Hypothalamus (tissue), 51 donors: Measurements from ENCODE around the gene PPP2R1A.
A peak's percentile ranks its signal among the peaks of the same experiment; 100 is the strongest.
"Not testable (repeated sequence)": the region's sequence is repeated elsewhere in the genome, so short reads cannot be mapped to it uniquely, and the experiment has no call there.

Experiments
- DNase-seq, 51 donors: peaks; one replicate each; lab custom pipeline; 2025; lab: John Stamatoyannopoulos, UW

The PPP2R1A gene

DNA sequence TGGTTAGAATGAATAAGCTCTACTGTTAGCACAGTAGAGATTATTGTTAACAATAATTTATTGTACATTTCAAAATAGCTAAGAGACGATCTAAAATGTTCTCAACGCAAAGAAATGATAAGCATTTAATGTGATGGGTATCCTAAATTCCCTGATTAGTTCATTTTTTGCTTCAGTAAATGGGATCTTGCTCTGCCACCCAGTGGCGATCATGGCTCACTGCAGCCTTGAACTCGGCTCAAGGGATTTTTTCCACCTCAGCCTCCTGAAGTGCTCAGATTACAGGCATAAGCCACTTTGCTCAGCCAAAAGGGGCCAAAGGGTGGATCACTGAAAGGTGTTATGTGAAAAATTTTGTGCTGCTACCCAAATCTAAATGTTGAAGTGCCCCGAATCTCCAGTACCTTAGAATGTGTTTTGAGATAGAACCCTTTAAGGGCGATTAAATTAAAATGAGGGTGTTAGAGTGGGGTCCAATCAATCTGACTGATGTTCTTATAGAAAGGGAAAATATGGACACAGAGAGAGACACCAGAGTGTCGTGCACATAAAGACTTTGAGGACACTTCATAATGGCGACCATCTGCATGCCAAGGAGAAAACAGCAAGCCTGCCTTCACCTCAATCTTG is 48.0 kb downstream of the PPP2R1A start:
- DNase-seq = peak in 33 of 51 donors; percentile 0 to 62 (median 19)

DNA sequence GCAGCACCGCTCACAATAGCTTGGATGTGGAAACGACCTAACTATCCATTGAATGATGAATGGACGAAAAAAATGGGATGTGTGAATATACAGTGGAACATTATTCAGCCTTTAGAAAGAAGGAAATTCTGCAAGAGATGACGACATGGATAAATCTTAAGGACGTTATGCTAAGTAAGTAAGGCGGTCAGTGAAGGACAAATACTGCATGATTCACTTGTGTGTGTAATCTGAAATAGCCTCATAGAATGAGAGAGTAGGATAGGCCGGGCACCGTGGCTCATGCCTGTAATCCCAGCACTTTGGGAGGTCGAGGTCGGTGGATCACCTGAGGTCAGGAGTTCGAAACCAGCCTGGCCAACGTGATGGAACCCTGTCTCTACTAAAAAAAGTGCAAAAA is 54.2 kb downstream of the PPP2R1A start:
- DNase-seq = no peak

DNA sequence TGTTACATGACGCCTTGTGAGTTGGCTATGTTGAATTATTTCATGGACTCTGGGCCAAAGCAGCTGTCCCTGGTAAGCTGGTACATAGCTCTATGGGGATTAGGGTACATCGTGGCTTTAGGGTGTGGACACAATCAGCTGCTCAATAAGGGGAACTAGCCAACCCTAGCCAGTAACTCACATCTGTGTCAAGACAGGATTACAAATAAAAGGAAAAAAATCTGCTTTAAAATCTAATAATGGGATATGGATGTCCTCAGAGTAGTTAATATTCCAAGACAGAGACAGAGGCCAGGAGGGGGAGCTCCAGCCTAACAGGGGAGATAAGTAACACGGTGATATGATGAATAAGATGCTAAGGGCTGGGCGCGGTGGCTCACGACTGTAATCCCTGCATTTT is 58.4 kb downstream of the PPP2R1A start:
- peak in 11 of 51 donors; percentile 3 to 38 (median 15) for DNase-seq

DNA sequence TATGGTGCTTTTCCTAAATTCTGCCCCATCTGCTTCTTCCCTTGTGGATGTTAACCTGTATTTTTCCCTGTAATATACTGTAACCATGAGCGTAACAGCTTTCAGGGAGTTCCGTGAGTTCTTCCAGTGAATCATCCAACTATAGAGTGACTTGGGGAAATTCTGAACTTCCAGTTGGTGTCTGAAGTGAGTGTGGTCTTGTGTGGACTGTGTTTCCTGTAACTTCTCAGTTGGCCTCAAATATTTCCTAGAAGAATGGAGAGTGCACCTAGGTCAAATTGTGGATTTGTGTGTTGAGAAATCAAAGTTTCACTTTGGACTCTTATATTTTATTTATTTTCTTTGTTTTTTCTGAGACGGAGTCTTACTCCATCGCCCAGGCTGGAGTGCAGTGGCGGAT is 68.6 kb downstream of the PPP2R1A start:
- no peak for DNase-seq

DNA sequence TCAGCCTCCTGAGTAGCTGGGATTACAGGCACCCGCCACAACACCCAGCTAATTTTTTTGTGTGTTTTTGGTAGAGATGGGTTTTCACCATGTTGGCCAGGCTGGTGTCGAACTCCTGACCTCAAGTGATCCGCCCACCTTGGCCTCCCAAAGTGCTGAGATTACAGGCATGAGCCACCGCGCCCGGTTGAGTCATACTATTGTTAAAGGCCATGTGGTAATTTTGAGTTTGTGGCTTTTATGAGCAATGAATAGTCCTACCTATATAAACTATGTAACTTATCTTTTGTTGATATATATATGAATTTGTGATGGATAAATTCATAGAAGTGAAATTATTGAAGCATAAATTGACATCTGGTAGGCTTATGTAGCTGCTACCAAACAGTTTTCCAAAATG is 75.7 kb downstream of the PPP2R1A start:
- not testable (repeated sequence) for DNase-seq

DNA sequence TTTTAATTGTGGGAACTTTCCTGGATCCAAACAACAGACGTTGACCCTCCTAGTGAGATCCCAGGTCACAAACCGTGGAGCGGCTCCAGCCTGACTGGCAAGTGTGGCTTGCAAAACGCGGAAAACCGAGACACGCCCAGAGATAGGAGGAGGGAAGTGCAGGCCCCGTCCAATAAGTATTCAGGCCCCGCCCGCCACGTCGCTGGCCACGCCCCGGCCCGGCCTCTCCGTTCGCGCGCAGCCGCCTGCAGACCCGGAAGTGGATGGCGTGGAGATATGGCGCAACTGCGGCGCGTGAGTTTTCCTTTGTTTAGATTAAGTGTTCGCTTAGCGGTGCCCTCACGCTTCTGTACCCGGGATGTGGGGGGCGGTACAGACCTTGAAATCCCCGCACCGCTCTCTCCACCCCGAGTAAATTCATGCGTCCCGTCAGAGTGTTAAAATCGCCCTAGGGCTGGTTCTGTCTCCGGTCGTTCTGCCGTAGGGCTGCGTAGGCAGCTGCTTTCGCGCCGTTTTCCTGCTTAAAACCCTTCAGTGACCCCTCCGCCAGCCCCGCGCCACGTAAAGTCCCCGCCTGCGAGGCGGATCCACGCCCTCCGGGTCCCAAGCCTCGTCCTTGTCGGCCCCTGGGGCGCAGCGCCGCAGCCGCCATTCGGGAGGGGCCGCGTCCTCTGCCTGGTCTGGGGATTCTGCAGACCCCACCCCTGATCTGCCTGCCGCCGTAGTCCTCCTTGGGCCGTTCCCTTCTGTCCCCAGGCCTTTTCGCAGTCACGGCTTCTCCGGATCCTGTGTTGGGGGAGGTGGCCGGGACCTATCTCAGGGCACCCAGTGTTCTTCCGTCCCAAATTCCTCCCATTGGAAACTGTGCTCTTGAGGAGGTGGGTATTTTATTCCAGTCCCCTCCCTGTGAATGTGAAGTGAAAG is 79.7 kb downstream of the PPP2R1A start, which contains the start of gene ZNF766:
ZNF766 (plus strand) TSS at position 250 of the 924 bp plus-strand sequence; CDS start at position 277, 27 bp downstream.
- DNase-seq = peak; percentile 54 to 98 (median 93)

DNA sequence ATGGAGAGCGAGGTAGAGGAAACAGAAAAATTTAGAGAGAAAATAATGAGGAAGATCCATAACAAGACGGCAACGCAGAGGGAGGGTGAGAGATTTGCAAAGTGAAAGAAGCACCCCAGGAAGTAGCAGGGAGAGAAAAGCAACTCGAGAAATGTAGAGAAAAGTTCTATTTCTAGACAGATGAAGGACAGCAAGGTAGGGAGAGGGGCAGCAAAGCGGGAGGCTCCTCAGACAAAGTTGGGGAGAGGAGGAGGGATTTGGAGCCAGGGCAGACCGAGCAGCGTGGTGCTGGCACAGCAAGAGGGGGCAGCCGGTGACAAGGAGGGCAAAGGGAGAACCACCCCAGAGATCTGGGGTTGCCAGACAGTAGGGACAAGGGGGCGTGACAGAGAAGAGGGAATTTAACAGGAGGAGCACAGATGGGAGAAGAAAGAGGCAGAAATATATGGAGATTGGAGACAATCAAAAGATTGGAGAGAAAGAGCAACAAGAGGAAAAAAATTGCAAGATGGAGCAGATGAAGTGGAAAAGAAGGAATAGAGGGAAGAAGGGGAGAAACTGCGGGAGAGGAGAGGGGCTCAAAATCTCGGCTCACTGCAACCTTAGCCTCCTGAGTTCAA is 80.5 kb downstream of the PPP2R1A start:
- DNase-seq = peak in 5 of 51 donors; percentile 1 to 8 (median 2)

DNA sequence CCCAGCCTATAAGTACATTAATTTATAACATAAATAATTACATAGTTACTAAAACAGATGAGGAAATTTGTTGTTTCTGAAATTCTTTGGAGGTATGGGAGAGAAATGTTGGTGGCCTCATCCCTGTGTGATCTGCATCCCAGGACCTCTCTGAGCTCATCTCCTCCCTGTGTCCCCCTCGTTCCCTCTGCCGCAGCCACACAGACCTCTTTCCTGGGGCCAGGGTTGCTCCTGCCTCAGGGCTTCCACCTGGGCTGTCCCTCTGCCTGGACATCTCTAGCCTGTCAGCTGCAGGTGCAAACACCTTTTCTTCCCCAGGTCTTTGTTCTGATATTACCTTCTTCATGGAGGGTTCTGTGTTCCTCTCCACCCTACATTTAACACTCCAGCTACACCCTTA is 83.4 kb downstream of the PPP2R1A start:
- DNase-seq = no peak

DNA sequence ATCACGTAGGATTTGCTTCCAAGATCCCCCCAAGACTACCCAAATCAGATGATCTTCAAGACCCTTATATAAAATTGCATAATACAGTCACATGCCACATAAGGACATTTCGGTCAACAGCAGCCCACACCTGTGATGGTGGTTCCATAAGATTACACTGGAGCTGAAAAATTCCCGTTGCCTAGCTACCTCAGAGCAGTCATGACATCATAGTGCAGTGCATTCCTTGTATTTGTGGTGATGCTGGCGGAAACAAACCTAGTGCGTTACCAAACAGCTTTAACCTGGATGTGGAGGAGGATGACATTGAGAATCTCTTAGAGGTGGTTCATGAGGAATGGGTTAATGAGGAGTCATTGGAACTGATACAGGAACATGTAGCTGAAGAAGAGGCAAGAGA is 84.3 kb downstream of the PPP2R1A start:
- DNase-seq = no peak

DNA sequence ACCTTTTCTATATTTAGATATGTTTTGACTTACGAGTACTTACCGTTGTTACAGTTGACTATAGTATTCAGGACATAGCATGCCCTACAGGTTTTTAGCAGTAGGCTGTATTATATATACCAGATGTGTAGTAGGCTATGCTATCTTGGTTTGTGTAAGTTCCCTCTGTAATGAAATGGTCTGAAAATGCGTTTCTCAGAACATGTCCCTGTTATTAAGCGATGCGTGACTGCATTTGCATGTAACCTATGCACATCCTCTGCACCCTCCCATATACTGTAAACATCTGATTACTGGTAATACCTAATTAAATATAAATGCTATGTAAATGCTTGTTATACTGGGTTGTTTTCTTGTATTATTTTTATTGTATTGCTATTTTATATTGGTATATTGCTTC is 86.1 kb downstream of the PPP2R1A start:
- no peak for DNase-seq

DNA sequence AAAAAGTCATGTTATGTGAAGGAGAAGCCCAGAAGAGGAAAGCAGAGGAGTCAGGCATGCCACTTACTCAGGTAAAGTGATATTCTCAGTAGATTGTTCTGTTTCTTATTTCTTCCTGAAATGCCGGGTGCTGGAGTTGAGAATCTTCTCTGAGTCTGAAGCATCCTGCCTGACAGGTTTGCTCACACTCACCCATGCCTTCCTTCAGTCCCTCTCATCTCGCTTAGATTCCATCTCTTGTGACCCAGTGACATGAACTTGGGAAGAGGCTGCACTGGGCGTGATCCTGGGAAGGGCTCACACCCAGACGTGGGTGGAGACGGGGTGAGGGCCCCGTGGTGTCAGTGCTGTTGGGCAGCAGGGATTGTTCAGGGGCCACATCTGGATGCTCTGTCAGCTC is 87.6 kb downstream of the PPP2R1A start:
- DNase-seq = no peak
